H1 (cell line): Measurements from ENCODE around the gene TMC6. TPM values are rescaled to one million over a fixed set of nuclear protein-coding genes. Genes with fewer than 3 reads are reported as not detected.

Experiments
- ATF2 ChIP-seq: IDR thresholded peaks from 2 replicates; pipeline ENCODE4 v1.6.1; 2012; ENCODE audit warnings: low read length, inconsistent platforms
- polyA plus RNA-seq, 7 experiments: library from polyadenylated mRNA; depleted of rRNA in 3 of 7; stranded (reverse) in 5 of 7; unstranded in 2 of 7; fragments of >200 nt in 5 of 7; fragments of 200-250 nt in 2 of 7; gene quantifications; 1 replicate in 5 of 7; 2 replicates in 1 of 7; 4 replicates in 1 of 7; pipeline versions ENCODE4 v1.2.1 to v1.2.3, GENCODE V29; 2011 to 2013; ENCODE audit warnings: missing spikeins in 2 of 7, mixed read lengths in 2 of 7
- total RNA-seq: library from RNA; stranded (reverse); fragmentation: NEBNext Ultra II Directional; extraction: Animal tissue kit (Norgen Biotek cat#: 25700); gene quantifications from 2 replicates; pipeline ENCODE4 v1.2.1, GENCODE V29; 2021

TMC6 gene
- total and polyA plus RNA-seq, 2 of the 8 experiments (the other 6 are each of a cell fraction or from before 2014, with no cell fraction given) = 39.4 to 77.6 TPM

GRCh38 chr17:78086740-78087139, 41.8 kb downstream of the TMC6 start (continued):
- TF ChIP-seq ATF2 = no peak
